Thyroid gland (tissue), 4 donors: Measurements from ENCODE around the gene CSMD2. TPM values are rescaled to one million over a fixed set of nuclear protein-coding genes. Genes with fewer than 3 reads are reported as not detected.

ENCODE experiments used
- DNase-seq, 2 donors: peaks; one replicate each; pipeline ENCODE4 v3.0.0-alpha.2; 2019
- H3K27ac ChIP-seq, 3 donors: fragments of 200-600 bp; sonication (generic); 1 replicate in 2 of 3; 2 replicates in 1 of 3; pipeline ENCODE4 v1.5.1; 2016 to 2019; ENCODE audit warnings: mild to moderate bottlenecking in 1 of 3, moderate library complexity in 1 of 3
- H3K27me3 ChIP-seq: fragments of 200-600 bp; sonication (generic); one replicate; pipeline ENCODE4 v1.5.1; 2019
- H3K36me3 ChIP-seq, 2 donors: fragments of 200-600 bp; sonication (generic); one replicate each; pipeline ENCODE4 v1.5.1; 2016 to 2019
- H3K4me1 ChIP-seq, 2 donors: fragments of 200-600 bp; sonication (generic); one replicate each; pipeline ENCODE4 v1.5.1; 2017 to 2019
- H3K4me3 ChIP-seq, 3 donors: fragments of 200-600 bp; sonication (generic); replicated peaks in 1 of 3; 1 replicate in 2 of 3; 2 replicates in 1 of 3; pipeline ENCODE4 v1.5.1; 2016; ENCODE audit warnings: mild to moderate bottlenecking in 1 of 3
- H3K9me3 ChIP-seq: fragments of 200-600 bp; sonication (generic); one replicate; pipeline ENCODE4 v1.5.1; 2017
- POLR2A ChIP-seq, 2 donors: fragments of 450-650 bp; IDR thresholded peaks; one replicate each; pipeline ENCODE4 v1.6.1; 2017; ENCODE audit warnings: antibody characterized with exemption in 2 of 2, mild to moderate bottlenecking in 2 of 2, moderate library complexity in 1 of 2
- WGBS, 2 donors: methylation state at CpG; one replicate each; pipeline ENCODE4 v1.1.5; 2017; 5-methylcytosine and 5-hydroxymethylcytosine counted together
- intact Hi-C: fragments of 100-400 bp; cut with DNase I; formaldehyde crosslinking; loops from one replicate; pipeline ENCODE4 v1.15.1; 2023
- total RNA-seq, 4 donors: library from RNA; depleted of rRNA; stranded (reverse); fragments of >200 nt; gene quantifications; one replicate each; pipeline ENCODE4 v1.2.3, GENCODE V29; 2016
- TF ChIP-seq, protein P1 (sequence below), 6 experiments: fragments of 200-600 bp in 3 of 6; fragments of 450-650 bp in 3 of 6; sonication (generic) in 3 of 6; IDR thresholded peaks; one replicate each; pipeline ENCODE4 v1.5.1; 2016 to 2019; ENCODE audit warnings: antibody characterized with exemption in 6 of 6, mild to moderate bottlenecking in 2 of 6, inconsistent platforms in 1 of 6, moderate library complexity in 1 of 6

CSMD2 gene
- total RNA-seq, 4 donors from 2014 or later: 0.10 to 0.45 (median 0.13) TPM; not detected in 1

DNA sequence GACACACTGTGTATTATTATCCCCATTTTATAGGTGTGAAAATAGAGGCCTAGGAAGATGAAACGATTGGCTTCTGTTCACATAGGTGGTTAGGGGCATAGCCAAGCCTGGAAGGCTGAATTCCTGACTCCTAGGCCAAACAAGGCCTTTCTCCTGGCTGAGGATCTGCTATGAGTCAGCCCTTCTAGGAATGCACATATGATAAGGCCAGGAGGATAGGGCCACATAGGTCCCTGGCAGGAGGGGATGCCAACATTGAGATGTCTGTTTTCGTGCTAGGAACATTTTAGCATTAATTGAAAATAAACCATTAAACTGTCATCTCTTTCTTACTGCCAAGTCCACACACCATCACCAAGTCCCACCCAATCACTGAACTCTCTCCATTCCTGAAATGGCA is 9.2 kb downstream of the CSMD2 start:
- TF ChIP-seq, protein P1, sequence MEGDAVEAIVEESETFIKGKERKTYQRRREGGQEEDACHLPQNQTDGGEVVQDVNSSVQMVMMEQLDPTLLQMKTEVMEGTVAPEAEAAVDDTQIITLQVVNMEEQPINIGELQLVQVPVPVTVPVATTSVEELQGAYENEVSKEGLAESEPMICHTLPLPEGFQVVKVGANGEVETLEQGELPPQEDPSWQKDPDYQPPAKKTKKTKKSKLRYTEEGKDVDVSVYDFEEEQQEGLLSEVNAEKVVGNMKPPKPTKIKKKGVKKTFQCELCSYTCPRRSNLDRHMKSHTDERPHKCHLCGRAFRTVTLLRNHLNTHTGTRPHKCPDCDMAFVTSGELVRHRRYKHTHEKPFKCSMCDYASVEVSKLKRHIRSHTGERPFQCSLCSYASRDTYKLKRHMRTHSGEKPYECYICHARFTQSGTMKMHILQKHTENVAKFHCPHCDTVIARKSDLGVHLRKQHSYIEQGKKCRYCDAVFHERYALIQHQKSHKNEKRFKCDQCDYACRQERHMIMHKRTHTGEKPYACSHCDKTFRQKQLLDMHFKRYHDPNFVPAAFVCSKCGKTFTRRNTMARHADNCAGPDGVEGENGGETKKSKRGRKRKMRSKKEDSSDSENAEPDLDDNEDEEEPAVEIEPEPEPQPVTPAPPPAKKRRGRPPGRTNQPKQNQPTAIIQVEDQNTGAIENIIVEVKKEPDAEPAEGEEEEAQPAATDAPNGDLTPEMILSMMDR (IDR thresholded peaks at IDR 0.05): no peak
- TF ChIP-seq POLR2A (IDR thresholded peaks at IDR 0.05): no peak
- 55 to 75% methylated on average over 2 of the region's 2 CpGs for WGBS, 2 donors
- Histone ChIP-seq H3K27ac (no peak overlapping the region), H3K4me3 (no peak overlapping the region), H3K4me1 (no peaks in the 10 kb centered on the region), H3K36me3 (no peaks in the 10 kb centered on the region), H3K27me3 (no peaks in the 10 kb centered on the region), H3K9me3 (no peaks in the 10 kb centered on the region)
- intact Hi-C loops: no loop called here
- DNase-seq: no peak

DNA sequence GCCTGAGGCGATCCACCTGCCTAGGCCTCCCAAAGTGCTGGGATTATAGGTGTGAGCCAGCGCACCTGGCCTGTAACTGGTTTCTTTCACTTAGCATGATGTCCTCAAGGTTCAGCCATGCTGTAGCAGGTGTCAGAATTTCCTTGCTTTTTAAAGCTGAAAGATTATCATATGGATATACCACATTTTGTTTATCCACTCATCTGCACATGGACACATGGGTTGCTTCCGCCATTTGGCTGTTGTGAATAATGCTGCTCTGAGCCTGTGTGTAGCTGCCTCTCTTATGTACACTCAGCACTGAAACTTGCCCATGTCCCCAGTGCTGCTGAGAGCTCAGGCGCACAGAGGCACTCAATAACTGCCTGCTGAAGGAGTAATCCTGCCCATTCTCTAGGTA is 11.8 kb downstream of the CSMD2 start:
- no peak overlapping the region for H3K27ac ChIP-seq
- TF ChIP-seq, protein P1 (IDR thresholded peaks at IDR 0.05): no peak
- no peak for TF ChIP-seq POLR2A (IDR thresholded peaks at IDR 0.05)
- DNase-seq: no peak
- H3K4me1 ChIP-seq: no peaks in the 10 kb centered on the region
- 96 to 98% methylated on average over 4 of the region's 4 CpGs for WGBS, 2 donors
- H3K27me3 ChIP-seq: no peaks in the 10 kb centered on the region
- no peak overlapping the region for H3K4me3 ChIP-seq
- H3K9me3 ChIP-seq: no peaks in the 10 kb centered on the region
- intact Hi-C loops: no loop called here
- H3K36me3 ChIP-seq: no peaks in the 10 kb centered on the region

DNA sequence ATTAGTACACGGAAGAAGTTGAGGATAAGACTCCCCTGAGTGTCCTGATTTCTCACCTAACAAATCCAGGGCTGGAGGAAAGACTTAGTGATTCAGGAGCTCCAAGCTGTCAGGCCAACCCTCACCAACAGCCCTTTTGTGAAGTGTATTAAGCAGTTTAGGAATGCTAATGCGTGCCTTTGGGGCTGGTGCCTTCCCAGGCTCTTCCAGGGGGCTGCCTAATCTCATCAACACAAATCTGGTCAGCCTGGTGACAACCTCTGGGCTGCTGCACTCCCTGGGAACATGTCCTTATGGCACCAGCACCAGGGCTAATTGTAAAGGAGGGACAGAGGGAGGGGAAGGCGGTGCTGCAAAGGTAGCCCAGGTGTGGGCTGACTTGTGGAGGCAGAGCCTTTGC is 15.5 kb downstream of the CSMD2 start:
- H3K36me3 ChIP-seq: no peaks in the 10 kb centered on the region
- H3K9me3 ChIP-seq: no peaks in the 10 kb centered on the region
- no peak for DNase-seq
- WGBS, 2 donors: 34 to 42% methylated on average over 3 of the region's 3 CpGs
- no peaks in the 10 kb centered on the region for H3K27me3 ChIP-seq
- H3K27ac ChIP-seq: no peak overlapping the region
- H3K4me1 ChIP-seq: no peaks in the 10 kb centered on the region
- intact Hi-C loops: no loop called here
- TF ChIP-seq POLR2A (IDR thresholded peaks at IDR 0.05): no peak
- TF ChIP-seq, protein P1 (IDR thresholded peaks at IDR 0.05): no peak
- H3K4me3 ChIP-seq: no peak overlapping the region

DNA sequence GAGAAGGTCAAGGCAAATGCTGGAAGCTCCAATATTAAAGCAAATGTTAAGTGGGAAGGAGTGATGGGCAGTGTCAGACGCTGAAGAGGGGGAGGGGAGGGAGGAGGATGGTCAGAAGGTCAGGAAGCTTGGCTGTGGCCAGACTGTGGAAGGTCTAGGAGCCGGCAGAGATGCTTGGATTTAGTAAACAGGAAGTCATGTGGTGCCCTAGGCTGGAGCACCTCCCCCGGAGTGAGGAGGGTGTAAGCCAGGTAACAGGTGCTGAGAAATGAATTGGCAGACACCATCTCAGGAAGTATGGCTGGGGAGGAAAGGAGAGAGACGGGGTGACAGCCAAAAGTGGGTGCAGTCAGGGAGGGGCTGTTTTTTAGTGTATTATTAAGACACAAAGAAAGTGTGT is 17.7 kb downstream of the CSMD2 start:
- Histone ChIP-seq H3K36me3 (no peaks in the 10 kb centered on the region), H3K4me3 (no peak overlapping the region), H3K9me3 (no peaks in the 10 kb centered on the region), H3K4me1 (no peaks in the 10 kb centered on the region), H3K27ac (no peak overlapping the region), H3K27me3 (no peaks in the 10 kb centered on the region)
- TF ChIP-seq, protein P1 (IDR thresholded peaks at IDR 0.05): no peak
- WGBS, 2 donors: 14 to 20% methylated on average over 4 of the region's 4 CpGs
- intact Hi-C loops: no loop called here
- DNase-seq: no peak

DNA sequence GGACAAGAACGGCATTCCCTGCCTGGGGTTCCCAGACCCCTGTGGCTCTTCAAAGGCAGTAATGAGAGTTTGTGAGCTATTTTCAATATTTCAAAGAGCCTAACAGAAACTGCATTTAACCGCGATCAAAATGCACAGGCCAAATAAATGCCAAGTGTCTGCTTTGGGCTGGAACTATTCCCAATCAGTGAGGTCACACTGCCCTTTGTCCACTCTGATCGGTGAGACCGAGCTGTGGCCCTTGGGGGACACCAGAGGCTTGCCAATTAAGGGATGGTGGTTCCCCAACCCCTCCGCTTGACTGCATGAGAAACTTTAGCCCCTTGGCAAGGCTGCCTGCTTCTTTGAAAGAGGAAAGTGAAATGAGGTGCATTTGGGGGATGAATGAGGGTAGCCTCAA is 20.3 kb downstream of the CSMD2 start:
- no peaks in the 10 kb centered on the region for H3K4me1 ChIP-seq
- H3K27ac ChIP-seq: no peak overlapping the region
- intact Hi-C loops: no loop called here
- DNase-seq: no peak
- no peaks in the 10 kb centered on the region for H3K36me3 ChIP-seq
- no peak overlapping the region for H3K4me3 ChIP-seq
- H3K9me3 ChIP-seq: no peaks in the 10 kb centered on the region
- TF ChIP-seq, protein P1 (IDR thresholded peaks at IDR 0.05): no peak
- TF ChIP-seq POLR2A (IDR thresholded peaks at IDR 0.05): no peak
- no peaks in the 10 kb centered on the region for H3K27me3 ChIP-seq
- 78 to 81% methylated on average over 6 of the region's 6 CpGs for WGBS, 2 donors
